Glomerular endothelial cell (primary cell): ENCODE data around the gene DNAJB8. TPM values are rescaled to one million over a fixed set of nuclear protein-coding genes. Genes with fewer than 3 reads are reported as not detected.

Experiments used
- DNase-seq: peaks from one replicate; pipeline ENCODE4 v3.0.0-alpha.2; 2011; ENCODE audit warnings: low read depth, low spot score; ENCODE audit errors: extremely low read depth
- total RNA-seq: library from RNA; depleted of rRNA; stranded (reverse); fragments of >200 nt; gene quantifications from 2 replicates; pipeline ENCODE4 v1.2.3, GENCODE V29; 2015

The DNAJB8 gene
- not detected in 2 replicates for total RNA-seq

DNA sequence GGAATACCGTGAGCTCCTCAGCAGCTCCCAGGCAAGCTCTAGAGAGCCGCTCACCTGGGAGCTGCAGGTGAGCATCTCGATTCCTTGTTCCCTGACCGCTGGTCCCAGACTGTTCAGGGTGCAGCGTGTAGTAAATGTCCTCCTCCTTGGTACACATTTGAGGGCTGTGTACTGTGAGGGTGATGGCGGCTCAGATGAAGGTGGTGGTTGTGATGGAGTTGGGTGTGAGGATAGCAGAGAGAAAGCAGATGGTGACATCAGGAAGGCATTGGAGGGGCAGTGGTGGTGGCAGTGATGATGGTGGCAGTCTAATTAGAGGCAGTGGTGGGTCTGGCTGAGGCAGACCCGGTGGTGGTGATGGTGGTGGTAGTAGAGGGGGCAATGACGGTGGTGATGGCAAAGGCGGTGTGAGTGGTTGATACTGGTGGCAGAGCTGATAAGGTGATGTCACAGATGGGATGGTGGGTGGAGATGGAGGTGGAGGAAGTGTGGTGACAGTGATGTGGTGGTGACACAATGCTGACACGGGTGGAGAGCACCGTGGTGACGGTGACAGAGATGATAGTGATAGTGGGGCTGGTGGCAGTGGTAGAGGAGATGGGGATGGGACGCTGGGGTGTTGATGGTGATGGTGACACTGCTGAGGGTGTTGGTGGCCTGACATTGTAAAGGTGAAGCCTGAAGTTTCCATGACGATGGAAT, at the start of gene DNAJB8:
DNAJB8 (minus strand) TSS at position 51 of the 702 bp plus-strand sequence. CDS start 3,645 bp downstream, outside the sequence.
- no peak for DNase-seq

DNA sequence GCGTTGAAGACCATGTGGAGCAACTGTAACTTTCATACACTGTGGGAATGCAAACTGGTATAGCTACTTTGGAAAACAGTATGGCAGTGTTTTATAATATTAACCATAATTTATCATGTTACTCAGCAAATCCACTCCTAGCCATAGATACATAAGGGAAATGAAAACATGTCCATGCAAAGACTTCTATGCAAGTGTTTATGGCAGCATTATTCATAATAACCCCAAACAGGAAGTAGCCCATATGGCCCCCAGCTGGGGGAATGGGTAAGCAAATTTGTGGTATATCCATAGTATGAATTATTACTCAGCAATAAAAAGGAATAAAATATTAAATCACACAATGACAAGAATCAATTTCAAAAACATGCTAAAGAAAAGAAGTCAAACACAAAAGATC, 49.3 kb upstream of the DNAJB8 start:
- no peak for DNase-seq

DNA sequence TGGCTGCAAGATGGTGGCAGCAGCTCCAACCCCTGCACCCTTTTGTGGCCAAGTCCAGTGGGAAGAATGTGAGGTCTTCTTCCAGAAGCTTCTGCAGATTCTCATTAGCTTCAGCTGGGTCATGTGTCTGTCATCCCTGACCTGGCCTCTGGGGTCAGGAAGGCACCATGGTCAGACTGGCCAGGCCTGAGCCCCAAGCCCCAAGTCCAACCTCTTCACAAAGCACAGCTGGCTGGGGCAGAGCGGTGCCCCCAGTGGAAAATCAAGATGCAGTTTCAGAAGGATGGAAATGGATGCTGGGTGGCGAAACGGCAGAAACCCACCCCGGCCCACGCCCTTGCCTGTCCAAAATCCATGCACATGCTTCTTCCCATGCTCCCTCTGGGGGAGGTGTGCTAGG, 42.2 kb upstream of the DNAJB8 start:
- DNase-seq: no peak

DNA sequence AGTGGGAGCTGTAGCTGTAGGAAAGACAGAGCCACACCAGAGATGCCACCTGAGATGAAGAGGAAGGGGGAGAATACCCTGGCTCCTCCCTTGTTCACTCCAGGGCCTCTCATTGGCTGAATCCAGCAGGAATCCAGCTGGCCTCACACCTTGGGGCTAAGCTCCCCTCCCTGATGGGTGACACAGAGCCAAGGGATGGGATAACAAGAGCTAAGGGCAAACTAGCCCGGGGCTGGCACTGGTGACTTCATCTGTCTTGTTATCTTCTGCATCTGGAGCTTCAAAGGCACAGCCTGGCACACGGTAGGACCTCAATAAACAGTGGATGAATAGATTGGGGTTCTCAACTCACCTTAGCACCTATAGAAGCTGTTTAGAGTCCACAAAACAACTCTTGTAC, 40.1 kb upstream of the DNAJB8 start:
- DNase-seq: no peak

DNA sequence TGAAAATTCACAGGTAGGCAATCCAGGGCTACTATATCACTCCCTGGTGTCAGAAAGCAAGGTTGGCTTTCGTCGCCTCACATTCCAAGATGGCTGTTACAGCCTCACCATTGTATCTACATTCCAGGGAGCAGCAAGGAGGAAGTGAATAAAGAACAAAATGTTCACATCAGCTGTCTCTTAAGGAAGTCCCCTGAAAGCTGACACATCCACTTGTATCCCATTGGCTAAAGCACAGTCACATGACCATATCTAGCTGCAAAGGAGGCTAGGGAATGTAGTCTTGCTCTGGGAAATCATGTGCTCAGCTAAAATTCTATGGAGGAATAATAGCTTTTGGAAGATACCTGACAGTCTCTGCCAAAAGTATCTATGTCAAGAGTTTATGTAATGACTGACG, 39.1 kb upstream of the DNAJB8 start:
- DNase-seq: no peak

DNA sequence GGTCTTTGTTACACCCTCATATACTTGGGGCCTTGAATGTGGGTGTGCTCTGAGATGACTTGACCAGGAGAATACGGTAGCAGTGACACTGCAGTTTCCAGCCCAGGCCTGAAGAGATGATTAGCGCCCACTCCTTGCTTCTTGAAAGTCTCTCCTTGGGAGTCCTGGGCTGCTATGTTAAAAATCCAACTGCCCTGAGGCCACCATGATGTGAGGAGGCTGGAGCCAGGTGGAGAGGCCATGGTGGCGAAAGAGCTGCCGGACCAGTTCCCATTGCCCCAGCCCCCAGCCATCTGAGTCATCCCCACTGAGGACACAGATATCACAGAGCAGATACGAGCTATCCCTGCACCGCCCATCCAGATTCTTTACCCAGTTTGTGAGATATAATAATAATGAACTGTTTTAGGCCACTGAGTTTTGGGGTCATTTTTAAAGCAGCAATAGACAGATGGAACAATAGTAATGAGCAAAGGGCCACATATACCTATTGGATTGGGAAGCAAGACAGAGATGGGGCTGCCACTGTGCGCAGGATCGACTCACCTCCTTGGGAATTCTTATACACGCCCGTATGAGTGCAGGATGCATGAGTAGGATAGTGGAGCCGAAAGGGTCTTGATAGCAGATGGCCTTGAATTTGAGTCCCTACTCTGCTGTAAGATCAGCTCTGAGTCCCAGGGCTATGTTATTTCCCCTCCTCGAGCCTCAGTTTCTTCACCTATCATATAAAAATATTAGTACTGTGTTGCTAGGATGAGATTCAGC, 38.5 kb upstream of the DNAJB8 start:
- DNase-seq: no peak

DNA sequence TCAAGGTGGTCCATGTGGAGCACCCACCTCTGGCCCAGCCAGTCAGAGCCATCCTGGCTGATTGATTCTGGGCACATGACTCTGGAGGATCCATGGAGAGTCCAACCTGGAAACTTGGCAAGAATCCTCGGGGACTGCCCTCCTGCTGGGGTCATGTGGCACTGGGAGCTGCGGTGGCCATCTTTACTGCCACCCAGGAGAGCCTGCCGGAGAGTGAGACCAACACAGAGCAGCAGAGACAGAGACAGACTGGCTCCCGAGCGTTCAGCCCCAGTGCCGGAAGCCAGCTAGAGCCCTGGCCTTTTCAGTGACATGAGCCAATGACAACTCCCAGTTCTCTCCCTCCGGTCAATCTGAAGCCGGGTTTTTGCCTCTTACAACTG, 37.8 kb upstream of the DNAJB8 start:
- no peak for DNase-seq

DNA sequence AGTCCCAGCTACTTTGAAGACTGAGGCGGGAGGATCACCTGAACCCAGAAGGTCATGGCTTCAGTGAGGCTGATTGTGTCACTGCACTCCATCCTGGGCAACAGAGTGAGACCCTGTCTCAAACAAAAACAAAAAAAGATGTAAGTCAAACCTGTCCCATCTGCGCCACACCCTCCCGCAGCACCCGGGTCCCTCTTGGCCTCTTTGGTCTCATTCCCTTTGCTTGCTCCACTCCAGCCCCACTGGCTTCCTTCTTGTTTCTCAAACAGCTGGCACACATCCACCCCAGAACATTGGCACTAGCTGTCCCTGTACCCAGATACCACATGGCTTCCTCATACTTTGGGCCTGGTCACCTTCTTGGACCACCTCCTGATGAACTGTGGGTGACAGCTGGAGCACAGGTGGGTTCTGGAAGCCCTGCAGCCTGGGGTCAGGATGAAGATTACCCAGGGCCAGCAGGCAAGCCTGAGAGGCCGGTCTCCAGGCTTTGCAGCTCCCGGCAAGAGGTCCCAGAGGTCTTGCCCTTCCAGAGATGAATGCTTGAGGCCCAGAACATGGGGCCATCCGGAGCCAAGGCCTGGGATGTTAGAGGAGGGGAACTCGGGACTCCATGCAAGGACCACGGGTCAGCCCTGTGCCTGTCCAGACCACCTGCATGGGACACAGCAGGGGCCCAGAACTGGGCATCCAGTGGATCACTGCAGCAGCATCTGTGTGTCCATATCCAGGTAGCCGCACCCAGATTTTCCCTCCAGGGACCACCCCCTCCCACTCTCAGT, 37.3 kb upstream of the DNAJB8 start:
- DNase-seq: no peak

DNA sequence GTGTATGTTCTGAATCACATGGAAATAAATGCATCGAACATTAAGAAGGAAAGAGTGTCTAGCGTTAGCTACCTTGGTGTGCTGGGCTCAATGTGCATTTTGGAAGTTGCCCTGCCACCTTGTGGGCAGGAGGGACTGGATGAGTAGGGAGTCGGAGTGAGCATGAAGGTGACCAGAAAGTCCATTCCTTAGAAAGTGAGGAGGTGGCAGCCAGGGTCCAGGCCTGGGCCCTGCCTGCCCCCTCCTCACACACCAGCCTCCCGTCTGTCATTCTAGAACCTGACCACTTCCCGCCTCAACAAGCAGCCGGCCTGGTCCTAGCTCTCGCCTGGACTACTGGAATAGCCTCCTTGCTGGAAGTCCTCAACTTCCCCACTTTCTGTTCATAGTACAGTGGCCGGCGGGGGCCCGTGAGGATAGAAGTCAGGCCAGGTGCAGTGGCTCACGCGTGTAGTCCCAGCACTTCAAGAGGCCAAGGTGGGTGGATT, 36.5 kb upstream of the DNAJB8 start:
- no peak for DNase-seq

DNA sequence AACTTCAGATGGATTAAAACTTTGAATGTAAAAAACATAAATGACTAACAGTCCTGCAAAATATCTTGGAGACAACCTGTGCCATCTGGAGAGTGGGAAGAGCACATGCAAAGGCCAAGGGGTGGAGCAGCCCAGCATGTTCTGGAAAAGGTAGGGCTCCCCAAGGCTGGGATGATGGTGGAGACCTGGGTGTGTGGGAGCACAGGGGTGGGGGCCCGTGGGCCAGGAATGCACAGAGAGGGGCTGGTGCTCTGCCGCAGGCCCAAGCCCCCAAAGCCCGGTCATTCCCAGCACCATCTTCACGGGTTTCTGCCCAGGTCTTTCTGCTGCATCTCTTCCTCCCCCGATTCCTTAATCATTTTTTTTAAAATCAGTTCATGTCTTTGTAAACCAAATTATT, 36.0 kb upstream of the DNAJB8 start:
- DNase-seq: no peak

DNA sequence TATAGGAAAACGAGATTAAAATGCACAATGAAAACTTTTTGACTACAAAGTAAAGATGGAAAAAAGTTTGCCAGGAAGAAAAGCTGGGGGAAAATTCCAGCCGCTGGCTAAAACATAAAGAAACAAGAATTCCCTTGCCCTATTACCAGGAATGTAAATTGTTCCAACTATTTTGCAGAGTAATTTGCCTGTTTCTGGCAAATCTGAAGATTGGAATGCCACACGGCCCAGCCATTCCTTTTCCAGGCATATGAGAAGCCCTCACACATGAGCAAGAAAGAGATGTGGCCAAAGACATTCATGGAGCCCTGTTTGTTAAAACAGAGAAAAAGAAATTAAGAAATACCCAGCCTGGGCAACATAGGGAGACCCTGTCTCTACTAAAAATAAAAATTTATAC, 34.7 kb upstream of the DNAJB8 start:
- DNase-seq: no peak

DNA sequence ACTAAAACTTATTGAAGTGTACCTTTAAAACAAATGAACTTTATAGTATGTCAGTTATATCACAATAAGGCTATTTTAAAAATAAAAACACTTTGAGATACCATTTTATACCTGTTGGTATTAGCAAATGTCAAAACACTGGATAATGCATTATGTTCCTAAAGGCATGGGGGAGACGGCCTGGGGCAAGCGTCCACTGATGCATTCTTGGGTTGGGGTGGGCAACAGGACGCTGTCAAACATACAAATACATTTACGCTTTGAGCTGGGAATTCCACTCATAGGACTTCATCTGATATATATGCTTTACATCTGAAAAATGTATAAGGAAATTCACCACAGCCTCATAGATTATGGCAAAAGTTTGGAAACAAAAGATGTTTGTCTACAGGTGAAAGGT, 33.9 kb upstream of the DNAJB8 start:
- no peak for DNase-seq

DNA sequence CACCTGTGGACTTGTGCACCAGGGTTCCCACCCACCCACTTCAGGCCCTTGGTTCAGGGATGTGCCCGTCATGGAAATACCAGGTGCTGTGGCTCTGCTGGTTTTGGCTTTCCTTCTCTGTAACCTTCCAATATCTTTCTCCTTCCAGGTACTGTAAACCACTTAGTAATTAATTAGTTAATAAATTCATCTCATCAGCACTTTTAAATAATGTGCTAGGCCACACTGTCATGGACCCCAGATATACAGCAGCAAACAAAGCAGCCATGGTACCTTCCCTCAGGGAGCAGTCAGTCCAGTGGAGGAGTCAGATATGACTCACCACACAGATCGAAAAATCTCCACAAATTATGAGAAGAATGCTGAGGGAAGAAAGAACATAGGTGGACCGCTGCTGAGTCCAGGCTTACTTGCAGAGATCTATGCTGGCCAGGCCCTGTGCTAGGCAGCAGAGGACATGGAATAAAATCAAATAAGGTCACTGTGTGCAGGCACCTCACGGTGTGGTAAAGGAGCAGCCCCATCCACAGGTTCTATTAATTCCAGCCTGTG, 33.1 kb upstream of the DNAJB8 start:
- no peak for DNase-seq

DNA sequence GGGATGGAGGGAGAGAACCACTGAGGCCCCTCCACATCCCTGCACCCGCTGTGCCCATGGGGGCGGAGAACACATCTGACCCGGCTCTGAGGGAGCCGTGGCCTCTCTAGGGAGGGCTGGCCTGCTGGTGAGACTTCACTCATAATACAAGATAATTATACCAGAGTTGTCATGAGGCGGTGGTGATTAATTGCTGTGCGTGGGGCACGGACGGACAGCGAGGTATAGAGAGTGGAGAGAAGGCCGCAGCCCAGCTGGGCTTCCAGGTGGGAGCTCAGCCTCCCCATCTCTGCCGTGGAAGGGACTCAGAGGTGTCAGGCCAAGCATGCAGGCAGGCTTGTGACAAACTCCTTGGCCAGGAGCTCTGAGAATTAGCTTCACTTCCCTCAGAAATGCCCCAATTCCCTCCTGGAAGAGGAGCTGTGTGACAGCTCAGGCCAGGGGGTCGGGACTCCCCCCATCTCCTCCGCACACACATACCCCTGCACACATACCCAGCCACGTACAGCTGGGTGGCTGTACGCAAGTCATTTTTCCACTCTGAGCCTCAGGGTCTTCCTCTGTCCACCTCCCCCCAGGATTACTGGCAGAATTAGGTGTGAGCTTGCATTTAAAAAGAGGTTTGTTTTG, 32.3 kb upstream of the DNAJB8 start:
- DNase-seq: no peak

DNA sequence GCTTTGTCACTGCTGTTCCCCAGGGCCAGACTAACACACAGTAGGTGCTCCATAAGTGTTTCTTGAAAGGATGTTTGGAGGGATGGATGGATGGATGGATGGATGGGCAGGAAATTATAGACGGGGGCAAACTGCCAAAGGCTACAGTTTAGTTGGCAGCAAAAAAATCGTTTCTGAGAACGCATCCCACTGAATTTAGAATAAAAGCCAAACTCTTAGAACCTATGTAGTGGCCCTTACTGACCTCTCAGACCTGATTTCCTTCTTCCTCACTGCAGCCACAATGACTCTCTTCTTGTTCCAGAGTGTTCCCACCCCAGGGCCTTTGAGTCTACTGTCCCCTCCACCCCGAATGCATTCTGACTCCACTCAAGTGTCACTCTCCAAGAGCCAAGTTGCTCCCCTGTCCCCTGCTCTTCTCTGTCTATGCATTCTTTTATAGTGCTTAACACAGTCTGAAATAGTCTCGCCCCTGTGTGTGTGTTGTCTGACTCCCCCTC, 31.5 kb upstream of the DNAJB8 start:
- DNase-seq: no peak

DNA sequence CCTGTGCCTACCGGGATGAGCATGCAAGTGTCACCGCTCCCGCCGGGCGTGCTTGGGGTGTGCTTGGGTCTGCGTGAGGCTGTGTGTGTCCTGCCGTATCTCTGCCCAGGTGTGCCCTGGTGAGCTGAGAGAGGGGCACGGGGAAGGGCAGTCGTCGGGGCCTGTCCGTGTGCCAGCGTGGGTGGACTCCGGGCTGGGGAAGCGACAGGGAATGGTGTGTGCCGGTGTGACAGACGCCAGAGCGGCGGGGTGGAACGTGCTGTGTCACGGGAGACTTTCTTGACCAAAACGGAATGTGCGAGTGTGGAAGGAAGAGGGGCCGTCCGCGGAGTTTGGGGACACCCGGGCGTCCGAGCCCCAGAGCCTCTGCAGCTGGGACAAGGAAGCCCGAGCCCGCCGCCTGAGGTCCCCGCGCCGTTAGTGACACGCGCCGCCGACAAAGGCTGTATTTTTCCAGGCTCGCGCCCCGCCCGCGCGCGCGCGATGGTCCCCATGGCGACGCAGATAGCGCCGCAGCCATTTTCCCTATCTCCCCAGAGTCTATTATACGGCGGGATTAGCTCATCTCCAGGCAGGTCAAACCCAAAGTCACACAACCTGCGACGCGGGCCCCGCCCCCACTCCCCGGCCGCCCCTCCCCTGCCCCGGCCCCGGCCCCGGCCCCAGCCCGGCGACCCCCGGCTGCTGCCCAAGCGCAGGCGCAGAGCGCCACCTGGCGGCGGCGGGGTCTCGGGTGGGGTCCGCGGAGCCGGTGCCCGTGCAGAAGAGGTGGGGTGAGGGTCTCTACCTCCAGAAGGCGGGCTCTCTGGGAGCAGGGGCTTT, 30.8 kb upstream of the DNAJB8 start:
- no peak for DNase-seq

DNA sequence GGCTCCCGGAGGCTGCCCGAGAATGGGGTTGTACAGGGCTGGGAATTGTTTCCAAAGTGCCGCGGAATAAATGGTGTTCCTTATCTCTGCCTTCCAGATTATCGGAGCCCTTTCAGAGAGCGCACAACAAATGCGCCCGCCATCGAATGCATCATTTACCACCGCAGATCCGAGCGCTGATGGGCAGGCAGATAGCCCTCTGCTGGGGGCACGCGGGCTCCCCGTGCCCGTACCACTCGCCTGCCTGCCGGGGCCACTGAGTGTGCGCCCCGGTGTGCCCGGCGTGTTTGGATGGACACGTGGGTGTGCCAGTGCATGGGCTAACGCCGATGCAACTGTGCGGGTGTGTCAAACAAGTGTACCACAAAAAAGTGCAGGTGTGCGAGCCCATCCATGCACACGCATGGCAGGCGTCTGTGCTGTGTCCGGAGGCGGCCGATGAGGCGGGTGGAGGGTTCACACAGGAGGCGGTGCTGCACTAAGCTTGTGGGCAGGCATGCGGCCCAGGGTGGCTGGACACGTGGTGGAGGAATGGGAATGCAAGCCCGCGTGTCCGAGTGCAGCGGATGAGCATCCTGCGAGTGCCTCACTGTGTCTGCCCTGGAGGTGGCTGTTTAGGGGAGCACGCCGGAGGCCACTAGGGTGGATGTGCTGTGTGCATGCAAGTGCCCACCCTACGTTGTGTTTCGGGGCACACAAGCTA, 30.1 kb upstream of the DNAJB8 start:
- DNase-seq: no peak

DNA sequence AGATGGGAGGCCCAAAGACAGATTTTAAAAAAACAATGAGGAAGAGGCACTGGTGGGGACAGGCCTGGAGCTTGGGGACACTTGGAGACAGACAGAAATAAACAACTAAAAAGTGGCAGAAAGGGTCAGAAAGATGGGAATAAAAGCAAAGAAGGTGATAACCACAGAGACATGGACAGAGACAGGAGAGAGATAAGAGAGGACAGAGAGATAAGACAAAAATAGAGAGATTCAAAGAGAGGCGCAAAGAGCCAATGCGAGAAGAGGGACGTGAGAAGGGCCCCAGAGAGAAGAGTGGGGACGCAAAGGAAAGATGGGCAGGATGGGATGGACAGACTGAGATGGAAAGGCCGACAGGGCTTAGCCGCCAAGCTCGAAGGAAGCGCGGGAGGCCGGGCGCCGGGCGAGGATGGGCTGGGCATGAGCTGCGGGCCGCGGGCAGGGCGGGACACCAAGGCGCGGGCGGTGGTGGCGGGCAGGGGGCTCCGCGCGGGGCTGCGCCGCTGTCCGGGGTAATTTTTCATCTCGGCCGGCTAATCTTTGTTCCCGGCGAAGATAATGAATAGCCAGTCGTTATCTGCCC, 29.4 kb upstream of the DNAJB8 start:
- DNase-seq: no peak
